HG02571 (cell line): ENCODE measurements around the gene HAO1.
"Not testable (repeated sequence)": the region's sequence is repeated elsewhere in the genome, so short reads cannot be mapped to it uniquely, and the experiment has no call there.

Source experiments
- ATAC-seq: cut with Tn5 transposase; IDR thresholded peaks from one replicate; pipeline ENCODE4 v1.9.1; 2021; ENCODE audit warnings: mild to moderate bottlenecking, moderate library complexity; ENCODE audit not compliant: unreplicated experiment

HAO1 gene

DNA sequence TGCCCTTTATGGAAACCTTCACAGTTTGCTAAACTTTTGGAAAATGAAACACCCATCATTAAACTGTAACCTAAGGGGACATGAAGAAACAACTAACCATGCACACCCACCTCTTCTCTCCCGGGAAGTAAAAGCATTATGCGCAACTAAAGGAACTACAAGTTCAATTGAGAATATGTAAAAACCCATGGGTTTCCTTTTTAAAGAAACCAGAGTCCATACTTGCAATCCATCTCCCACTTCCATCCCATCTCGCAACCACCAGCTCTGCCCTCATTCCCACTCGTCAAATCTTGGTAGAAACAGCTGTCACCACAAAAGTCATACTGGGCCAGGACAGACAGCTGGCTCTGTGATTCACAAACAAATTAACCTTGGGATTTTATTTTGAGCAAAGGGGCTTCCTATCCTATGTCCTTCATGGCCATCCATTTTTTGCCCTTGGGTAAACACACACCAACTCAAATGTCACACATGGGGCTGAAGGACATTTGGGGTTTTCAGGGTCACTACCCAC lies 81.5 kb downstream of the HAO1 start:
- ATAC-seq = no peak

- ATAC-seq = no peak
These were observed 83.5 kb downstream of the HAO1 start for GRCh38 chr20:7856756-7857155.

GRCh38 chr20:7855545-7855944 lies 84.7 kb downstream of the HAO1 start:
- ATAC-seq = no peak

DNA sequence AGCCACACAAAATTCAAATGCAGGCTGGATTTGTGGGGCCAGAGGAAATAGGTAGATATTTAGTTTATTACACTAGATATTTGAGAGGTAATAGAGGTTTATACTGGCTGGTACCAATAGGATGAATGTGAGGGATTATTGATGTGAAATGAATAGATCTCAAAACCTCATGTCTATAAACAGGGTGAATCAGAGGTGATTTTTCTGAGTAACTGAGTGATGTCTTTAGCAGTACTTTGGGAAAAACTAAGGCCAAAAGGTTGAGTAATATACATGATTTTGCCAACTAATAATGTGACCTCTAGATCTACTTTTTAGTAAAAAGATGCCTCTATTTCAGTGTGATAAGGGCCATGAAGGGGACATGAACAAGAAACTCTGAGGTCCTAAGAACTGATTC lies 86.8 kb downstream of the HAO1 start:
- ATAC-seq = no peak

- no peak for ATAC-seq
These were observed 89.3 kb downstream of the HAO1 start for GRCh38 chr20:7850775-7851490.

DNA sequence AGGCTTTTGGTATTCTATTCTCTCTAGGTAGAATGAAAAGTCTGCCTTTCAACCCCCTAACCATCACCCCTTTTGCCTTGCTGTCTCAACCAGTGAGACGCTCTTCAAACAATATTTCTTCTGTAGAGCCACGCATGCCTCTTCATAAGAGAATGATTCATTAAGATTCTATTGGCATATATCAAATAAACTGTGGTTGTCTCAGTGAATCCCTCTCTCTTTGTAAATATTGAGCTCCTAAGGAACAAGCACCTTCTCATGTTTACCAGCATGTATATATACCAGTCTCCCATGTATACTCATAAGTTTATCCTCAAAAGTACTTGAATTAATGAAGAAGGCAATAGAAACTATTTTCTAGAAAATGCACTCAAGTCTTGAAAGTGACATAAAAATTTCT lies 90.6 kb downstream of the HAO1 start:
- ATAC-seq = no peak

- no peak for ATAC-seq
These were observed 91.9 kb downstream of the HAO1 start for GRCh38 chr20:7848351-7848750.

GRCh38 chr20:7843613-7844012 lies 96.6 kb downstream of the HAO1 start:
- no peak for ATAC-seq

- ATAC-seq = no peak
These were observed 98.3 kb downstream of the HAO1 start for GRCh38 chr20:7841971-7842310.

- no peak for ATAC-seq
These were observed 98.8 kb downstream of the HAO1 start for GRCh38 chr20:7841291-7841970.

DNA sequence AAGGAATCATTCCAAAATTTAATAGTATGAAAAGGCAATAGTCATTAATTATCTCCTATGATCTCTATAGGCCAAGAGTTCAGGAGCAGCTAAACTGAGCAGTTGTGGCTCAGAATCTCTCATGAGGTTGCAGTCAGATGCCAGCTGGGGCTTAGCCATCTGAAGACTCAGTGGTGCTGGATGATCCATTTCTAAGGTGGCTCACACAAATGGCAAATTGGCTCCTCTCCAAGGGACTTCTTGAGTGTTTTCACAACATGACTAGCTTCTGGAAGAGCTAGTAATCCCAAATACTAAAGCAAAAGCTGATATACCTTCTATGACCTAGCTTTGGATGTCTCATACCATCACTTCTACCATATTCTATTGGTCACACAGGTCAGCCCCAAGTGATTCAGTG lies 104.2 kb downstream of the HAO1 start:
- ATAC-seq = no peak

DNA sequence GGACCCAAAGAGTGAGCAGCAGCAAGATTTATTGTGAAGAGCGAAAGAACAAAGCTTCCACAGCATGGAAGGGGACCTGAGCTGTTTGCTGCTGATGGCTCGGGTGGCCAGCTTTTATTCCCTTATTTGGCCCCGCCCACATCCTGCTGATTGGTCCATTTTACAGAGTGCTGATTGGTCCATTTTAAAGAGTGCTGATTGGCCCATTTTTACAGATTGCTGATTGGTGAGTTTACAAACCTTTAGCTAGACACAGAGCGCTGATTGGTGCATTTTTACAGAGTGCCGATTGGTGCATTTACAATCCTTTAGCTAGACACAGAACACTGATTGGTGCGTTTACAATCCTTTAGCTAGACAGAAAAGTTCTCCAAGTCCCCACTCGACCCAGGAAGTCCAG lies 105.8 kb downstream of the HAO1 start:
- ATAC-seq = not testable (repeated sequence)
